ENCODE measurements around the gene CCDC60.

- no peak for TF ChIP-seq CTCF (IDR thresholded peaks at IDR 0.05 in 4 of 5, conservative IDR thresholded peaks at IDR 0.05 in 1 of 5)
- TF ChIP-seq POLR2A (IDR thresholded peaks at IDR 0.05) = no peak
Observed at GRCh38 chr12:119565404-119565803, 230.9 kb downstream of the CCDC60 start.

Data from gastrocnemius medialis (tissue), 4 donors.